HG03342 (cell line): ENCODE data around the gene SMYD3.
"Not testable (repeated sequence)": the region's sequence is repeated elsewhere in the genome, so short reads cannot be mapped to it uniquely, and the experiment has no call there.

Experiments used
- ATAC-seq: cut with Tn5 transposase; IDR thresholded peaks from one replicate; pipeline ENCODE4 v1.9.1; 2021; ENCODE audit warnings: mild to moderate bottlenecking, moderate library complexity; ENCODE audit not compliant: unreplicated experiment

The SMYD3 gene

GRCh38 chr1:245797592-245798348 is 709.3 kb downstream of the SMYD3 start:
- no peak for ATAC-seq

GRCh38 chr1:245791410-245792312 is 715.4 kb downstream of the SMYD3 start:
- no peak for ATAC-seq

GRCh38 chr1:245790441-245790840 is 716.6 kb downstream of the SMYD3 start:
- no peak for ATAC-seq

- ATAC-seq, result no peak
Observed at GRCh38 chr1:245788886-245789285, 718.2 kb downstream of the SMYD3 start.

GRCh38 chr1:245788269-245788668 is 718.8 kb downstream of the SMYD3 start:
- no peak for ATAC-seq

- no peak for ATAC-seq
Observed at GRCh38 chr1:245786948-245787347, 720.1 kb downstream of the SMYD3 start.

- ATAC-seq, result no peak
Observed at GRCh38 chr1:245779797-245780755, 727.0 kb downstream of the SMYD3 start.

GRCh38 chr1:245777752-245778151 is 729.3 kb downstream of the SMYD3 start:
- no peak for ATAC-seq

- ATAC-seq, result no peak
Observed at GRCh38 chr1:245776694-245777332, 730.3 kb downstream of the SMYD3 start.

- ATAC-seq, result no peak
Observed at GRCh38 chr1:245776139-245776538, 730.9 kb downstream of the SMYD3 start.

- not testable (repeated sequence) for ATAC-seq
Observed at GRCh38 chr1:245774931-245775330, 732.1 kb downstream of the SMYD3 start.

- ATAC-seq, result no peak
Observed at GRCh38 chr1:245774196-245774595, 732.9 kb downstream of the SMYD3 start.

- ATAC-seq, result no peak
Observed at GRCh38 chr1:245773344-245773743, 733.7 kb downstream of the SMYD3 start.

- no peak for ATAC-seq
Observed at GRCh38 chr1:245772739-245773138, 734.3 kb downstream of the SMYD3 start.

- no peak for ATAC-seq
Observed at GRCh38 chr1:245772325-245772724, 734.8 kb downstream of the SMYD3 start.

- no peak for ATAC-seq
Observed at GRCh38 chr1:245771511-245772281, 735.4 kb downstream of the SMYD3 start.

- no peak for ATAC-seq
Observed at GRCh38 chr1:245770156-245770555, 736.9 kb downstream of the SMYD3 start.

GRCh38 chr1:245768596-245768995 is 738.5 kb downstream of the SMYD3 start:
- ATAC-seq, result no peak

GRCh38 chr1:245765230-245766000 is 741.7 kb downstream of the SMYD3 start:
- ATAC-seq, result no peak
